HK-2 (cell line): Measurements from ENCODE around the gene COX5A.
A peak's percentile ranks its signal among the peaks of the same experiment; 100 is the strongest.
"Not testable (repeated sequence)": the region's sequence is repeated elsewhere in the genome, so short reads cannot be mapped to it uniquely, and the experiment has no call there.

Experiments used
- DNase-seq: peaks from one replicate; pipeline ENCODE4 v3.0.0-alpha.2; 2018; ENCODE audit not compliant: unreplicated experiment

Gene COX5A

GRCh38 chr15:74902295-74903075 lies 35.4 kb downstream of the COX5A start:
- DNase-seq: no peak

- peak; percentile 47 for DNase-seq
Measured at GRCh38 chr15:74901612-74902063, 36.2 kb downstream of the COX5A start.

- DNase-seq: no peak
Measured at GRCh38 chr15:74897300-74897701, 40.6 kb downstream of the COX5A start.

- no peak for DNase-seq
Measured at GRCh38 chr15:74896316-74896715, 41.6 kb downstream of the COX5A start.

GRCh38 chr15:74895830-74896229 lies 42.0 kb downstream of the COX5A start:
- no peak for DNase-seq

- not testable (repeated sequence) for DNase-seq
Measured at GRCh38 chr15:74894383-74894782, 43.5 kb downstream of the COX5A start.

GRCh38 chr15:74893627-74894026 lies 44.2 kb downstream of the COX5A start:
- no peak for DNase-seq

- no peak for DNase-seq
Measured at GRCh38 chr15:74892931-74893330, 44.9 kb downstream of the COX5A start.

GRCh38 chr15:74892313-74892712 lies 45.6 kb downstream of the COX5A start:
- no peak for DNase-seq

GRCh38 chr15:74891469-74891868 lies 46.4 kb downstream of the COX5A start:
- no peak for DNase-seq

GRCh38 chr15:74890665-74890960 lies 47.3 kb downstream of the COX5A start:
- DNase-seq: no peak

- DNase-seq: peak; percentile 79
Measured at GRCh38 chr15:74889883-74890664, 47.8 kb downstream of the COX5A start, which contains the start of gene MPI. TSS of gene MPI (plus strand) at chr15:74890042. CDS start at chr15:74890074, 32 bp downstream.

- peak; percentile 56 for DNase-seq
Measured at GRCh38 chr15:74889390-74889882, 48.4 kb downstream of the COX5A start.

- no peak for DNase-seq
Measured at GRCh38 chr15:74888716-74889115, 49.2 kb downstream of the COX5A start.

GRCh38 chr15:74887537-74888193 lies 50.2 kb downstream of the COX5A start:
- DNase-seq: not testable (repeated sequence)

GRCh38 chr15:74885461-74885860 lies 52.4 kb downstream of the COX5A start:
- no peak for DNase-seq

- DNase-seq: no peak
Measured at GRCh38 chr15:74884428-74885223, 53.2 kb downstream of the COX5A start.

- DNase-seq: no peak
Measured at GRCh38 chr15:74882528-74882927, 55.3 kb downstream of the COX5A start.

GRCh38 chr15:74878273-74878672 lies 59.6 kb downstream of the COX5A start:
- DNase-seq: no peak

GRCh38 chr15:74873756-74874424 lies 64.0 kb downstream of the COX5A start:
- no peak for DNase-seq
